GM20000 (cell line): Measurements from ENCODE around the gene TMEM108.

ENCODE experiments used
- DNase-seq: peaks from one replicate; pipeline ENCODE4 v3.0.0; 2012; ENCODE audit warnings: low spot score
- TF ChIP-seq, protein P1 (sequence below): IDR thresholded peaks from 2 replicates; pipeline ENCODE4 v1.5.1; 2012; ENCODE audit warnings: mild to moderate bottlenecking, control low read depth; ENCODE audit errors: extremely low read depth, missing control alignments

Gene TMEM108

DNA sequence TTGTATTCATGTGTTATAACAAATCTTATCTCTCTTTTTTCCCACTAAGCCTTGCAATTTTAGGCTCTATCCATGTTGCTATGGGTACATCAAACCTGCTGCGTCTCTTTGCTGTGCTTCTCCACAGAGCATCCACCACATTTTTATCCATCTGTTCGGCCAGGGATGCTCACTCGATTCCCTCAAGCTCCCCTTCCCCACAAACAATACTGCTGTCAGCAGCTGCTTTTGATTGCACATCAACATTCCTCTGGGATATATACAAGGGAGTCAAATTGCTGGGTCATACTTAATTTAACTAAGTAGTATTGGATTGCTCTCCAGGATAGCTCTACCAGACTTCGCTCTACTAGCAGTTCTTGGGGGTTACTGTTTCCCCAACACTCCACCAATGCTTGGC, 36.8 kb downstream of the TMEM108 start:
- TF ChIP-seq, protein P1, sequence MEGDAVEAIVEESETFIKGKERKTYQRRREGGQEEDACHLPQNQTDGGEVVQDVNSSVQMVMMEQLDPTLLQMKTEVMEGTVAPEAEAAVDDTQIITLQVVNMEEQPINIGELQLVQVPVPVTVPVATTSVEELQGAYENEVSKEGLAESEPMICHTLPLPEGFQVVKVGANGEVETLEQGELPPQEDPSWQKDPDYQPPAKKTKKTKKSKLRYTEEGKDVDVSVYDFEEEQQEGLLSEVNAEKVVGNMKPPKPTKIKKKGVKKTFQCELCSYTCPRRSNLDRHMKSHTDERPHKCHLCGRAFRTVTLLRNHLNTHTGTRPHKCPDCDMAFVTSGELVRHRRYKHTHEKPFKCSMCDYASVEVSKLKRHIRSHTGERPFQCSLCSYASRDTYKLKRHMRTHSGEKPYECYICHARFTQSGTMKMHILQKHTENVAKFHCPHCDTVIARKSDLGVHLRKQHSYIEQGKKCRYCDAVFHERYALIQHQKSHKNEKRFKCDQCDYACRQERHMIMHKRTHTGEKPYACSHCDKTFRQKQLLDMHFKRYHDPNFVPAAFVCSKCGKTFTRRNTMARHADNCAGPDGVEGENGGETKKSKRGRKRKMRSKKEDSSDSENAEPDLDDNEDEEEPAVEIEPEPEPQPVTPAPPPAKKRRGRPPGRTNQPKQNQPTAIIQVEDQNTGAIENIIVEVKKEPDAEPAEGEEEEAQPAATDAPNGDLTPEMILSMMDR, result no peak
- DNase-seq, result no peak

DNA sequence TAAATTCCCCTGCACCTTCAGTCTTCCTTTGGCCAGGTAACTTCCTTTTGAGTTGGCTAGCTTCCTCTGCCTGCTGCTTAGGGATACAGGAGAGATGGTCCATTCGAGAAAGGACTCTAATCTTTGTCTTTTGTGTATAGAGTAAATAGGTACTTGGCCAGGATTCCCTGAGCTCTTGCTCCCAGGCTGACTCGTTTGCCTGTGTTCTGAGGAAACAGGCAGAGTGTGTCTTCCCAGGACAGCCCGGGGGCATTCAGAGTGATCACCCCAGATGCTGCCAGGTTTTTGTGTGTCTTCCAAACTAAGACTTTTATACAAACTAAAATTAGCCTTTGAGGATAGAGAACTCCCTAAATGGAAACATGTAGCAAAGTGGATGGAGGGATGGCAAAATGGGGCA, 39.5 kb downstream of the TMEM108 start:
- TF ChIP-seq, protein P1, result no peak
- no peak for DNase-seq

DNA sequence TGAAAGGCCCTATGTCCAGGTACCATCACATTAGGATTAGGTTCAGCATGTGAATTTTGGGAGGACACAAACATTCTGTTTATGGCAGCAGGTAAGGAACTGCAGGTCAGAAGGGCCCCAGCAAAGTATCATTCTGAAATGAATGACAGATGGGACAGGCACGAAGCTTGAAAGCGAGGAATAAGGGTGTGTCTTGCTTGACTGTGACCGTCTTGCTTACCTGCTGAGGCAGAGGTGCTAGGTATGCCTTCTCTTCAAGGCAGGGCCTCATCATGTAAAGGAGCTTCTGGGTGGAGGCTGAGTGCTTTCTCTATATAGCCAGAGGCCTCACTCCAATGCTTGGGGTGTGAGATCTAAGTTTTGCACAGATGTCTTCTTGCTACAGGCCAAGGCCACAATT, 41.4 kb downstream of the TMEM108 start:
- TF ChIP-seq, protein P1, result no peak
- DNase-seq, result no peak

DNA sequence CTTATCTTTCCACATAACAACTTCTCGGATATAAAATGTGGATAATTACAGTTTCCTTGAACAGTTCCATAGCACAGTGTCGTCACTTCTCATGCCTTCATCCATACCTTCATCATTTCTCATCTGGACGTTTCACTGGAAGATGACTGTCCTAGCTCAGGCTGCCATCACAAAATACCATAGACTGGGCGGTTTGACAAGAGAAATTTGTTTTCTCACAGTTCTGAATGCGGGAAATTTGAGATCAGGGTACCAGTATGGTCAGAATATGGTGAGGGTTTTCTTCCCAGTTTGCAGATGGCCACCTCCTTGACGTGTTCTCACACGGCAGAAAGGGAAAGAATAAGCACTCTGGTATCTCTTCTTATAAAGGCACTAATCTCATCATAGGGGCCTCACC, 42.8 kb downstream of the TMEM108 start:
- TF ChIP-seq, protein P1, result no peak

DNA sequence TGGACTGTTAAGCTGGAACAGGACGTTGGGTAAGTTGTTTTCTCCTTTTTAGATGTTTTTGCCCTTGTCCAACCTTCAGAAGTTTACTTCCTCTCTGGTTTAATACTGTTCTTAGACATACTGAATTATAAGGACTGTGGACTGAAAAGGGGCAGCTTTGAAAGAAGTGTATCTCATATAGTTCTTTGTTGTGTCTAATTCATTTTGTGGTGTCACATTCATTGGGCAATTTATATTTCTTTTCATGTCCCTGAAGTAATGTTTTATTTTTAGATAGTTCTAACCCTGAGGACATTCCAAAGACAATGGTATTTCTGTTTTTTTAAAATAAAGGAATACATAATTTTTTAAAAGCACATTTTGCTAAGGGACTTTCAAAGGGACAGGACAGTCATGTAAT, 45.2 kb downstream of the TMEM108 start:
- TF ChIP-seq, protein P1, result no peak
- DNase-seq, result no peak

More for the DNA sequence above, 42.8 kb downstream of the TMEM108 start:
- no peak for DNase-seq

DNA sequence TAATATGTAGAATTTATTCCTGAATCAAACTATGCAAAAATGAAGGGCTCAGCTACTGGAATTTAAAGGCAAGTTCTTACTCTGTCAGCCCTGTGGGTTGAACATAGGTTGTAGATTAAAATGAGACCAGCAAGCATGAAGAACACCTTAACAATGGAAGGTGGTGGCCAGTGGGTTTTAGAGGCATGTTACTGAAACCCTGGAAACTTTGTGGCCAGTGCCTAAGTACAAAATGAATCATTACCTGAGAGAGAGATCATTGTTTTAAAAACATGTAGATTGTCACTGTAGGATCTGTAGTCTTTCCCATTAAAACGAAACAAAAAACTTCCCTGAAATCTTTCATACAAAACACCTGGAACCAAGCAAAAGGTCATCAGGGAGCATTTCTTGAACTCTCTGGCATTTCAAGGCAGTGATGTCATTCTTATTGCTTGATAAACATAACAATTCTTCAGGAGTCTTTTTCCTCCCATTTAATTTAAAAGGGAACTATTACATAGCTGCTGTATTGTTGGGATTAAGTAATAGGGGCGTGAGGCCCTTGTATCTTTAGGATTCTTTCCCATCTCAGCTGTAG, 51.8 kb downstream of the TMEM108 start:
- no peak for DNase-seq
- TF ChIP-seq, protein P1, result no peak

DNA sequence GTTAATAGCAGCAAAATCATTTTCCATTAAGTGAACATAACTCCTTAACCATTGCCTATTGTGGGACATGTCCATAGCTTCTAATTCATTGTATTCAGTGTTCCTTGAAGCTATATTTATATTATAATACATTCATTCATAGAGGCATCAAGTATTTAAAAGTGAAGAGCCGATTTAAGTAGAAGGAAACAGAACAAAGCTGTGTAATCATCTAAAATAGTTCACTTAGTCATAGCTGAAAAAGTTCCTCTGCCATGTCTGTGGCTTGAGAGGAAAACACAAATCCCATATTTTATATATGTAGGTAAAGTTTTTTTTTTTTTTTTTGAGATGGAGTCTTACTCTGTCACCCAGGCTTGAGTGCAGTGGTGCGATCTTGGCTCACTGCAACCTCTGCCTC, 54.5 kb downstream of the TMEM108 start:
- DNase-seq, result no peak
- TF ChIP-seq, protein P1, result no peak
